ENCODE data around the gene GNE. TPM values are rescaled to one million over a fixed set of nuclear protein-coding genes. Genes with fewer than 3 reads are reported as not detected.

Gene GNE
- total and polyA plus RNA-seq, 2 of the 8 experiments (the other 6 are each of a cell fraction or from before 2014, with no cell fraction given): 5.1 to 11.1 TPM

DNA sequence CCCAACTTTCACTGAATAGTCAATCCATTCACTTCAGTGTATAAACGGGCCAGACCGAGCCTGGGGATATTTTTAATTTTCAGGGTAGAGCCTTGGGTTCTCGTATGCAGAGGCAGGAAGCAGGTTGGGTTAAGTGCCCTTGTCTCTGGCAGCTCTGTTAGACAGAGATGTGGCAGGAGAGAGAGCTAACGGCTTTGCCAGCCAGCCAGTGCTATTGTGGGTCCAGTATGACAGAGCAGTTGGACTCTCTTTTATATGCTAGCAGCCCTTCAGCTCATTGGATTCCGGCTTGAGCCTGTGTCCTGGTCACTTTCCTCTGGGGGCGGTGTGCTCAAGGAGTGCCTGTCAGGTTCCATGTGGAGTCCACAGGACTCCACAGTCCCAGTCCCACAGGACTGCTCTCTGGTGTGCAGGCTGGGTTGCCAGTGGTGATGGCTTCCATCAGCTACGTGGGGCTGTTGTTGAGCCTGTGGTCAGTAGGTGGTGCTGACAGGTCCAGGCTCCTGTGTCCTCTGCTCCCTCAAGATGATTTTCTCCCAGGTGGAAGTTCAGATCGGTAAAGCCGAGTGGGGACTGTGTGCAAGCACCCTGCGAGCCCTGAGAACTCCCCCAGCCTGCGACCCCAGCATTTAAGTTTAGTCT lies 53.2 kb downstream of the GNE start:
- POLR2A ChIA-PET (ENCODE audit: partially characterized antibody): interaction anchor here (0.8 to 2.5 kb wide), 4 partner anchors 9 to 124 kb away, joined by 3 to 9 read pairs (median 6); partner anchors contain the start of gene CLTA
- Histone ChIP-seq H3K79me1 (ENCODE audit: low read depth, low read length) (peaks cover 11% of the 10 kb centered on the region), H2BK120ac (replicated peaks; ENCODE audit: low read depth, low read length) (no peak overlapping the region), H3K23me2 (ENCODE audit: low read depth, low read length) (no peaks in the 10 kb centered on the region), H4K8ac (ENCODE audit: extremely low read depth, insufficient read depth, low read length) (no peak overlapping the region), H4K5ac (ENCODE audit: insufficient read length, low read depth, low read length) (no peak overlapping the region), H2BK15ac (ENCODE audit: low read length) (no peak overlapping the region), H4K20me1 (replicated peaks in 1 of 2; ENCODE audit: control insufficient read depth in 1 of 2, insufficient read depth in 2 of 2, low read length in 2 of 2) (peaks cover 5 to 23% of the 10 kb centered on the region in 2 experiments), H3K4me1 (replicated peaks in 1 of 4; ENCODE audit: control insufficient read depth in 3 of 4, insufficient read depth in 4 of 4, low read length in 3 of 4) (no peaks in the 10 kb centered on the region; a peak in 1 of 7 replicates), H2BK12ac (ENCODE audit: low read depth, low read length) (no peak overlapping the region), H3K23ac (ENCODE audit: insufficient read length) (no peak overlapping the region), H2AFZ (ENCODE audit: low read length) (no peak overlapping the region), H2AK5ac (ENCODE audit: low read depth, low read length) (no peak overlapping the region), H3K36me3 (ENCODE audit: control insufficient read depth in 2 of 4, insufficient read depth in 4 of 4, low read length in 3 of 4) (peaks cover 46 to 98% (median 84%) of the 10 kb centered on the region in 4 experiments), H3K18ac (ENCODE audit: extremely low read depth, low read length) (no peak overlapping the region), H3K79me2 (ENCODE audit: control insufficient read depth in 1 of 2, insufficient read depth in 2 of 2, low read length in 2 of 2) (peaks cover 3 to 47% of the 10 kb centered on the region in 2 experiments; a peak in 2 of 4 replicates), H3K27ac (ENCODE audit: low read depth, low read length) (no peak overlapping the region), H3K4ac (replicated peaks; ENCODE audit: insufficient read length, low read depth, low read length) (no peak overlapping the region), H3K9ac (replicated peaks in 1 of 4; ENCODE audit: extremely low read depth in 1 of 4, low read depth in 3 of 4, low read length in 3 of 4) (no peak overlapping the region), H4K91ac (replicated peaks; ENCODE audit: insufficient read length, low read length) (no peak overlapping the region), H3K27me3 (replicated peaks in 1 of 4; ENCODE audit: control insufficient read depth in 3 of 4, extremely low read depth in 1 of 4, insufficient read depth in 3 of 4, low read length in 3 of 4) (no peaks in the 10 kb centered on the region), H3K4me3 (ENCODE audit: extremely low read depth in 1 of 4, insufficient read depth in 2 of 4, low read depth in 3 of 4, low read length in 4 of 4) (no peak overlapping the region), H3K56ac (replicated peaks; ENCODE audit: insufficient read length, low read depth, low read length) (no peak overlapping the region), H3K9me3 (ENCODE audit: insufficient read depth in 2 of 2, low read depth in 1 of 2, low read length in 1 of 2) (no peaks in the 10 kb centered on the region), H2BK20ac (ENCODE audit: low read length) (no peak overlapping the region), H2BK5ac (ENCODE audit: low read depth, low read length) (no peak overlapping the region), H3K14ac (ENCODE audit: insufficient read length) (no peak overlapping the region), H3K4me2 (ENCODE audit: insufficient read depth in 1 of 2, low read depth in 2 of 2, low read length in 2 of 2) (no peak overlapping the region)
- WGBS, 2 experiments (ENCODE audit: extremely low coverage in 1 of 2, insufficient coverage in 1 of 2, insufficient read length in 1 of 2, insufficient replicate concordance in 2 of 2, low coverage in 1 of 2, low lambda C conversion rate in 2 of 2, missing lambda C conversion rate in 1 of 2): 91% methylated on average over 11 of the region's 11 CpGs; no CpG with 5 or more reads in 1 of the 2 experiments
- no peak for DNase-seq (ENCODE audit: low read depth in 1 of 2, low spot score in 2 of 2)
- peak; percentile 24 for FAIRE-seq
- CTCF ChIA-PET (ENCODE audit: partially characterized antibody): interaction anchor here (0.6 to 5.8 kb wide), 20 partner anchors 8 to 419 kb away, joined by 3 to 33 read pairs (median 3); partner anchors contain the start of gene CLTA
- TF ChIP-seq EZH2 (IDR thresholded peaks at IDR 0.05; ENCODE audit: low read depth, low read length, severe bottlenecking) (no peak), RAD21 (IDR thresholded peaks at IDR 0.05 in 1 of 2, conservative IDR thresholded peaks at IDR 0.05 in 1 of 2; ENCODE audit: low read depth in 2 of 2, low read length in 2 of 2) (peak; percentile 43 to 62; a peak in 3 of 4 replicates)
- TF ChIP-seq, protein P1, sequence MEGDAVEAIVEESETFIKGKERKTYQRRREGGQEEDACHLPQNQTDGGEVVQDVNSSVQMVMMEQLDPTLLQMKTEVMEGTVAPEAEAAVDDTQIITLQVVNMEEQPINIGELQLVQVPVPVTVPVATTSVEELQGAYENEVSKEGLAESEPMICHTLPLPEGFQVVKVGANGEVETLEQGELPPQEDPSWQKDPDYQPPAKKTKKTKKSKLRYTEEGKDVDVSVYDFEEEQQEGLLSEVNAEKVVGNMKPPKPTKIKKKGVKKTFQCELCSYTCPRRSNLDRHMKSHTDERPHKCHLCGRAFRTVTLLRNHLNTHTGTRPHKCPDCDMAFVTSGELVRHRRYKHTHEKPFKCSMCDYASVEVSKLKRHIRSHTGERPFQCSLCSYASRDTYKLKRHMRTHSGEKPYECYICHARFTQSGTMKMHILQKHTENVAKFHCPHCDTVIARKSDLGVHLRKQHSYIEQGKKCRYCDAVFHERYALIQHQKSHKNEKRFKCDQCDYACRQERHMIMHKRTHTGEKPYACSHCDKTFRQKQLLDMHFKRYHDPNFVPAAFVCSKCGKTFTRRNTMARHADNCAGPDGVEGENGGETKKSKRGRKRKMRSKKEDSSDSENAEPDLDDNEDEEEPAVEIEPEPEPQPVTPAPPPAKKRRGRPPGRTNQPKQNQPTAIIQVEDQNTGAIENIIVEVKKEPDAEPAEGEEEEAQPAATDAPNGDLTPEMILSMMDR (IDR thresholded peaks at IDR 0.05; ENCODE audit: control extremely low read depth in 1 of 3, insufficient read depth in 1 of 3, low read depth in 1 of 3, low read length in 3 of 3): peak; percentile 40 to 67 (median 57); a peak in 3 of 4 replicates

Measured in H1 (cell line).